Thyroid gland (tissue), 4 donors: ENCODE results near the gene WDPCP.

Experiments
- POLR2A ChIP-seq, 2 donors: fragments of 450-650 bp; IDR thresholded peaks; one replicate each; pipeline ENCODE4 v1.6.1; 2017; ENCODE audit warnings: antibody characterized with exemption in 2 of 2, mild to moderate bottlenecking in 2 of 2, moderate library complexity in 1 of 2
- TF ChIP-seq, protein P1 (sequence below), 6 experiments: fragments of 200-600 bp in 3 of 6; fragments of 450-650 bp in 3 of 6; sonication (generic) in 3 of 6; IDR thresholded peaks; one replicate each; pipeline ENCODE4 v1.5.1; 2016 to 2019; ENCODE audit warnings: antibody characterized with exemption in 6 of 6, mild to moderate bottlenecking in 2 of 6, inconsistent platforms in 1 of 6, moderate library complexity in 1 of 6

DNA sequence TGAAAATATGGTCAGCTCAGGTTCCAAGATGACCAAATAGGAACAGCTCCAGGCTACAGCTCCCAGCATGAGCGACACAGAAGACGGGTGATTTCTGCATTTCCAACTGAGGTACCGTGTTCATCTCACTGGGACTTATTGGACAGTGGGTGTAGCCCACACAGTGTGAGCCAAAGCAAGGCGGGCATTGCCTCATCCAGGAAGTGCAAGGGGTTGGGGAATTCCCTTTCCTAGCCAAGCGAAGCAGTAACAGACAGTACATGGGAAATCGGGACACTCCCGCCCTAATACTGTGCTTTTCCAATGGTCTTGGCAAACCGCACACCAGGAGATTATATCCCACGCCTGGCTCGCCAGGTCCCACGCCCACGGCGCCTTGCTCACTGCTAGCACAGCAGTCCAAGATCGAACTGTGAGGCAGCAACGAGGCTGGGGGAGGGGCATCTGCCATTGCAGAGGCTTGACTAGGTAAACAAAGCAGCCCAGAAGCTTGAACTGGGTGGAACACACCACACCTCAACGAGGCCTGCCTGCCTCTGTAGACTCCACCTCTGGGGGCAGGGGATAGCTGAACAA lies 57.5 kb downstream of the WDPCP start:
- no peak for TF ChIP-seq POLR2A (IDR thresholded peaks at IDR 0.05)
- TF ChIP-seq, protein P1, sequence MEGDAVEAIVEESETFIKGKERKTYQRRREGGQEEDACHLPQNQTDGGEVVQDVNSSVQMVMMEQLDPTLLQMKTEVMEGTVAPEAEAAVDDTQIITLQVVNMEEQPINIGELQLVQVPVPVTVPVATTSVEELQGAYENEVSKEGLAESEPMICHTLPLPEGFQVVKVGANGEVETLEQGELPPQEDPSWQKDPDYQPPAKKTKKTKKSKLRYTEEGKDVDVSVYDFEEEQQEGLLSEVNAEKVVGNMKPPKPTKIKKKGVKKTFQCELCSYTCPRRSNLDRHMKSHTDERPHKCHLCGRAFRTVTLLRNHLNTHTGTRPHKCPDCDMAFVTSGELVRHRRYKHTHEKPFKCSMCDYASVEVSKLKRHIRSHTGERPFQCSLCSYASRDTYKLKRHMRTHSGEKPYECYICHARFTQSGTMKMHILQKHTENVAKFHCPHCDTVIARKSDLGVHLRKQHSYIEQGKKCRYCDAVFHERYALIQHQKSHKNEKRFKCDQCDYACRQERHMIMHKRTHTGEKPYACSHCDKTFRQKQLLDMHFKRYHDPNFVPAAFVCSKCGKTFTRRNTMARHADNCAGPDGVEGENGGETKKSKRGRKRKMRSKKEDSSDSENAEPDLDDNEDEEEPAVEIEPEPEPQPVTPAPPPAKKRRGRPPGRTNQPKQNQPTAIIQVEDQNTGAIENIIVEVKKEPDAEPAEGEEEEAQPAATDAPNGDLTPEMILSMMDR (IDR thresholded peaks at IDR 0.05) = no peak
